Germinal center (tissue), 1 donor: ENCODE measurements around the gene ZNF575.
A peak's percentile ranks its signal among the peaks of the same experiment; 100 is the strongest.

Experiments used
- DNase-seq: peaks from one replicate; pipeline ENCODE4 v3.0.0; 2012; ENCODE audit warnings: mixed read lengths, low spot score

ZNF575 gene, protein sequence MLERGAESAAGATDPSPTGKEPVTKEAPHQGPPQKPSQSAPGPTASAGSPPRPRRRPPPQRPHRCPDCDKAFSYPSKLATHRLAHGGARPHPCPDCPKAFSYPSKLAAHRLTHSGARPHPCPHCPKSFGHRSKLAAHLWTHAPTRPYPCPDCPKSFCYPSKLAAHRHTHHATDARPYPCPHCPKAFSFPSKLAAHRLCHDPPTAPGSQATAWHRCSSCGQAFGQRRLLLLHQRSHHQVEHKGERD

DNA sequence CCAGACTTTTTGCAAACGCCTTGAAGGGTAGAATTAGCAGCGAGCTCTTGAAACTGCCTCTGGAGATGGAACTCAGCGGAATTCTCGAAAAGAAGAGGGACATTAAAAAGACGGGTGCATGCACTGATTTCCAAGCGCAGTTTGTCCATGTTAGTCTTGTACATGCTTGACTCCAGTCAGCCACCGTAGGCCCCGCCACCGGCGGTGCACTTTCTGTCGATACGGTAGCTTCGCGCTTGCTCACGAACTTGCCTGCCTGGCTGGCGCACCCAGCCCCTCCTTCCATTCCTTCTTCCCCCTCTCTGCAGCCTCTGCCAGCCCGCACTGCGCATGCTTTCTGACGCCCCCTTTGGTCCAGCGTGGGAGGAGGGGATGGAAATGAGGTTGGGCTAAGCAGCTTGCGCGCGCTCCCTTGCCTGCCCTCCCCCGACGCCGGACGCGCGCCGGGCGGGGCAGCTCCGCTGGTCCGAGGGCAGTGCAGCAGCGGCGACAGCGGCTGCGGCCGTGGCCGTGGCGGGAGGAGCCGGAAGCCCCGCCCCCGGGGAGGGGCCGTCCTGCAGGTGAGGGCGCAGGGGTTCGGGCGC, at the start of gene ZNF575:
Gene ZNF575 (plus strand): TSS at position 227 of the 584 bp plus-strand sequence. CDS start 1,235 bp downstream, outside the sequence.
- DNase-seq, result peak; percentile 87

DNA sequence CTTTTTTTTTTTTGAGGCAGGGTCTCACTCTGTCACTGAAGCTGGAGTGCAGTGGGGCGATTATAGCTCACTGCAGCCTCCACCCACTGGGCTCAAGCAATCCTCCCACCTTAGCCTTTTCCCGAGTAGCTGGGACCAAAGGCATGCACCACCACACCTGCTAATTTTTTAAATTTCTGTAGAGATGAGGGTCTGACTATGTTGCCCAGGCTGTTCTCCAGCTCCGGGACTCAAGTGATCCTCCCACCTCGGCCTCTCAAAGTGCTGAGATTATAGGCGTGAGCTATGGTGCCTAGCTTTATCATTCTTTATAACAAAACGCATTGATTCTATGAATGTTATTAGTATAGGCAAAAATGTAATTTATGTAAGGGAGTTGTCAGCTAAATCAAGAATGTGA, 49.7 kb upstream of the ZNF575 start:
- DNase-seq, result no peak

DNA sequence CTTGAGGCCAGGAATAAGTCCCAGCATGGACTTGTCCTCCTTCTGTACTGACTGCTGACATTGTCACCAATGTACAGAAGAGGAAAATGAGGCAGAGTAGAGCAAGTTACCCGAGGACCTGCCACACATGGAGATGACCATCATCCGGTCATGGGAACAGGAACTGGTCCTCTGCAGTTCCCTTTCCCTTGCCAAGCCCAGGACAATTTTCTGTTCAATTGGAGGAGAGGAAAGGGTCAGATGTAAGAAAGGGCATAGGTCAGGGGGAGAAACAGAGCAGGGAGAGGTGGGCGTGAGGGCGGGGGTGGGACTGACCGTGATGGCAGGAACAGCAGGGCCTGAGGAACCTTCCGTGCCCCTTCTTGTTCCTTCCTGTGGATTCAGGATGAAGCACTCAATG, 47.0 kb upstream of the ZNF575 start:
- DNase-seq, result no peak

DNA sequence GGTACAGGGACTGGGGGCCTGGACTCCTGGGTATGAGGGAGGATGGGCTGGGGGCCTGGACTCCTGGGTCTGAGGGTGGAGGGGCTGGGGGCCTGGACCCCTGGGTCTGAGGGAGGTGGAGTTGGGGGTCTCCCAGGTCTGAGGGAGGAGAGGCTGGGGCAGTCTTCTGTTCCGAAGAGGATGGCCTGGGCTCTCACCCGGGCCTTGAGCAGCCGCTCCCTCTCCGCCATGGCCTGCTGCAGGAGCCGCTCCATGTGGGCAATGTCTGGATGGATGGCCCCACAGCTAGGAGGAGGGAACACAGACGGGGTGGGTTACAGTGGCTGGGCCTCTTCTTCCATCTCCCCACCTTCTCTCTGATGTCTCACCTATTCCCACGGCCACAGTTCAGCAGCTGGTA, 46.6 kb upstream of the ZNF575 start:
- no peak for DNase-seq

DNA sequence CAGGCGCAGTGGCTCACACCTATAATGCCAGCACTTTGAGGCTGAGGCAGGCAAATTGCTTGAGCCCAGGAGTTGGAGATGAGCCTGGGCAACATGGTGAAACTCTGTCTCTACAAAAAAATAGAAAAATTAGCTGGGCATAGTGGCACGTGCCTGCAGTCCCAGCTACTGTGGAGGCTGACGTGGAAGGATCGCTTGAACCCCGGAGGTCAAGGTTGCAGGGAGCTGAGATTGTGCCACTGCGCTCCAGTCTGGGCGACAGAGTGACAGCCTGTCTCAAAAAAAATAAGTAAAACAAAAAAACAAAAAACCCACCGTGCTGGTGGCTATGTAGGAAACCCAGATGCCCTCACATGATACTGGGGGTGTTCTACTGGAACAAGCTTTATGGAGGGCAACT, 44.8 kb upstream of the ZNF575 start:
- no peak for DNase-seq

DNA sequence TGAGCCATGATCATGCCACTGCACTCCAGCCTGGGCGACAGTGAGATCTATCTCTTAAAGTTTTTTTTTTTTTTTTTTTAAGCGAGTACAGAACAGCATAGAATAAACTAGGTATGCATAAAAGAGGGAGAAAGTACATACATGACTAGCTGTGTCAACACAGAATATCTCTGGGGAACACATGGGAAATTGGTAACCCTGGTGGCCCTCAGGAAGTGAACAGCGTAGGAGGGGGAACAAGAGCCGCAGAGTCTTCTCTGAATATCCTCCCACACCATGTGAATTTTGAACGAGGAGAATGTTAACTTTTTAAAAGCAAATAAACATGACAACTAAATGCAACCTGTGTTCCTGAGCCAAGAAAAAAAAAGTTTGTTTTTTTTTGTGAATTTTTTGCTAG, 43.7 kb upstream of the ZNF575 start:
- no peak for DNase-seq

DNA sequence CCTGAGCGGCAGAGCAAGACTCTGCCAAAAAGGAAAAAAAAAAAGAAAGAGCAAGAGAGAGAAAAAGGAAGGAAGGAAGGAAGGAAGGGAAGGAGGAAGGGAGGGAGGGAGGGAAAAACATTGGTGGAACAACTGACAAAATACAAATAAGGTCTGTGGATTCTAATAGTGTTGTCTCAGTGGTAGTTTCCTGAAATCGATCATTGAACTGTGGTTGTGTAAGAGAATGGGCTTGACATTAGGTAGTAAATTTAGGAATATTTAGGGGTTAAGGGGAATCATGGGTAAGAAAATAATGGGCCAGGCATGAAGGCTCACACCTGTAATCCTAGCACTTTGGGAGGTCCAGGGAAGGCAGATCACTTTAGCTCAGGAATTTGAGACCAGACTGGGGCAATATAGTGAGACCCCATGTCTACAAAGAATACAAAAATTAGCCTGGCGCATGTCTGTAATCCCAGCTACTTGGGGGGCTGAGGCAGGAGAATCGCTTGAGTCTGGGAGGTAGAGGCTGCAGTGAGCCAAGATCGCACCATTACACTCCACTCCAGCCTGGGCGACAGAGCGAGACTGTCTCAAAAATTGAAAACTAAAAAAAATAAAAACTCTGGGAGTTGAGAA, 42.9 kb upstream of the ZNF575 start:
- DNase-seq, result no peak

DNA sequence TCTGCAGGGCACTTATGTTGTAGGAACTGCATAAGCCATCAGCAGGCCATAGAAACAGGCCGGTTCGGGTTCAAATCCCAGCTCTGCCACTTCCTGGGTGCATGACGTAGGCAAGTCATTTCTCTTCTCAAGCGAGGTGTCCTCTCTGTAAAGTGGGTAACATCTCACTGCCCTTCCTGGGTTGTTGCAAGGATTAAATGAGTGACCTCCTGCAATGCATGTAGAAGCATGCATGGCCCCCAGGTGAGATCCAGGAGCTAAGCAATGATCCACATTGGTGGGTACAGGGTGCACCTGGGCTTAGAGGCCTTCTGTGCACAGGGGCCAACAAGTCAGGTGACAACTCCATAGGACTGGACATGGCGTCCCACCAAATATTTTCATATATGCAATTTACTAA, 42.2 kb upstream of the ZNF575 start:
- DNase-seq, result no peak

DNA sequence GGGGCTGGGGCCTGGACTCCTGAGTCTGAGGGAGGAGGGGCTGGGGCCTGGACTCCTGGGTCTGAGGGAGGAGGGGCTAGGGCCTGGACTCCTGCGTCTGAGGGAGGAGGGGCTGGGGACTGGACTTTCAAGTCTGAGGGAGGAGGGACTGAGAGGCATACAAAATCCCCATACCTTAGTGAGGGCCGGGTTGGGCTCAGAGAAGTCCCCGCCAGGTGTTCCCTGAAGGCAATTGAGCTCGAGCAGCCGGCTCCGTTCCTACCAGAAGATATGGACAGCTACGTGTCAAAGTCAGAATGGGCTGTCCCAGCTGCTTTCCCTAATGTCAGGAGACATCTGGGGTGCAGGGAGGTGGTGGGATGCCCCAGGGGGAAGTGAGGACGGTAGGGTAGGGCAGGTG, 37.9 kb upstream of the ZNF575 start:
- no peak for DNase-seq

DNA sequence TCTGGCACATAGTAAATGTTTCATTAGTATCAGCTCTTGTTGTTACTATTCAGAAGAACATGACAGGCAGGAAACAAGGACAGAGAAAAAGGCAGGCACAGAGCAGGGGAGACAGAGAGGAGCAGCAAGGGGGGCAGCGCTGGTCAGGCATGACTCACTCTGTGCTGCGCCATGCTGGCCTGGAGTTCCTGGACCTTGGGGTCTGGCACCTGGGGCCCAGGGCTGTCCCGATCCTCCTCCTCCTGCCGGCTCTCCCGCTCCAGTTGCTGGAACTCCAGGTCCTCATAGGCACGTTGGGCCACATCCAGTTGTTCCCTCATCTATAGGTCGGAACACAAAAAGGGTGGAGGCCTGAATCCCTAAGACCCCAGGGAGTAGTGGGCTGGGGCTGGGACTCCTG, 36.0 kb upstream of the ZNF575 start:
- DNase-seq, result no peak

DNA sequence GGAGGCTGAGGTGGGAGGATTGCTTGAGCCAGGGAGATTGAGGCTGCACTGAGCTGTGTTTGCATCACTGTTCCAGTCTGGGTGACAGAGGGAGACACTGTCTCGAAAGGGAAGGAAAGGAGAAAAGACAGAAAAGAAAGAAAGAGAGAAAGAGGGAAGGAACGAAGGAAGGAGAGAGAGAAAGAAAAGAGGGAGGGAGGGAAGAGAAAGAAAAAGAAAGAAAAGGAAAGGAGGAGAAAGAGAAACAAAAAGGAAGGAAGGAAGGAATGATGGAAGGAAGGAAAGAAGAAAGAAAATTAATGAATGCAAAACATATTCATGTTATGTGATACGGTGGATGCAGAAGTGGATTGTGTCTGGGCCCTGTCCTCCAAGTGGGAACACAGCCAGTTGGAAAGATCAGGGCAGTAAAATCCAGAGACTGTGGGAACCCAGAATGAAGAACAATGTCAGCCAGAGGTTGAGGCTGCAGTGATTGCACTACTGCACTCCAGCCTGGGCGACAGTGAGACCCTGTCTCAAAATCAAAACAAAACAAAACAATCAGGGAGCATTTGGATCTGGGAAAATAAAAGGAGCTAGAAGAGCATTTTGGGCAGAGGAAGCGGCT, 34.6 kb upstream of the ZNF575 start:
- no peak for DNase-seq

DNA sequence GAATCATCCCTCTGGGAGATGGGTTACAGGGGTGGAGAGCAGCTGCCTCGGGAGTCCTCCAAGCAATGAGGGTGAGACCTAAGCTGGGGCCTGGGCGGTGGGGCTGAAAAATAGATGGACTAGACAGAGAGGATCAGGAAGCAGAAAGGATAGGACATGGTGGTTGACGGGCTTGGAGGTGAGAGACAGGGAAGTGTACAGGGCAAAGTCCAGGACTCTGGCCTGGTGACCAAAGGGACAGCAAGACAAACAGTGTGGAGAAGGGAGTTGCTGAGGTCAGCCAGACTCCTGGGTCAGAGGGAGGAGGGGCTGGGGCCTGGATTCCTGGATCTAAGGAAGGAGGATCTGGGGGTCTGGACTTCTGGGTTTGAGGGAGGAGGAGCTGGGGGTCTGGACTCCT, 33.9 kb upstream of the ZNF575 start:
- DNase-seq, result no peak

DNA sequence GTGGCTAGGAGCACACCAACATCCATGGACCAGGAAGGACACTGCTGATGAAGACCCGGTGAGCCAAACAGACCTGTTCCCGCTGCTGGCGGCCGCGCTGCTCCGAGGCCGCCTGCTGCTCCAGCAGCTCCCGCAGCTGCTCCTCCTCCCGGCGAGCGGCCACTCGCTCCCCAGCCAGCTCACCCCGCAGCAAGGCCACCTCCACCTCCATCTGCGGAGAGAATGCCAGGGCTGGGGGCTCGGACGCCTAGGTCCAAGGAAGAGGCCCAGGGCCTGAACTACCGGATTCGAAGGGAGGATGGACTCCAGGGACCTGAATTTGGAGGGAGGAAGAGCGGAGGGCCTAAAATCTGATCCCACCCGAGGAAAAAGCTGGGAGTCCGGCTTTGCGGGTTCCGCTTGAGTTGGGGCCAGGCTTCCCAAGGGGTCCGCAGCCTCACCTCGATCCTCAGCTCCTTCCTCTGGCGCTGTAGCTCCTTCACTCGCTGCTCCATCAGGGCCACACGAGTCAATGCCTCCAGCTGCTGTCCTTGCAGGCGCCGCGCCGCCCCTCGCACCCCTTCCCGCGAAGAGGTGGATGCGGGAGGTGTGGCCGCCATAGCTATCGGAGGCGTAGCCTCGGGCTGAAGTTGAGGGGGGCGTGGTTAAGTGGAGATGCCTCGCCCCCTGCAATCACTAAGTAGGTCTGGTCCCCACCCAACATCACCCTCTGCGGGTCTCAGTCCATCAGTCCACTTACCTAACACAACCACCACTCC, 31.1 kb upstream of the ZNF575 start:
- DNase-seq, result no peak

DNA sequence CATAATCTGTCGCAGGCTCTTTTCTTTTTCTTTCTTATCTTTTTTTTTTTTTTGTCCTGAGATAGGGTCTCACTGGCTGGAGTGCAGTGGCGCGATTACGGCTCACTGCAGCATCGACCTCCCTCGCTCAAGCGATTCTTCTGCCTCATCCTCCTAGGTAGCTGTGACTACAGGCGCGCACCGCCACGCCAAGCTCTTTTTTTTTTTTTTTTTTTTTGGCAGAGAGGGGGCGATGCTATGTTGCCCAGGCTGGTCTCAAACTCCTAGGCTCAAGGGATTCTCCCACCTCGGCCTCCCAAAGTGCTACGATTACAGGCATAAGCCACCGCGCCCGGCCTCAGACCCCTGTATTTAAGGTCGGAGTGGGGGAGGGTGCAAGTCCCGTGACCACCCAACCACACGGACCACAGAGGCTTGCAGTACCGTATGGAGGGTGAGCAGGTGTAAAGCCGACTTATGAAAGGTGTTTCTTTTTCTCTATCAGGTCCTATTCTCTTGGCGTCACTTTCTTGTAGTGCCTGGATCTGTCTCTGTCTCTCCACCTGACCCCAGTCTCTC, 30.5 kb upstream of the ZNF575 start:
- DNase-seq, result no peak

DNA sequence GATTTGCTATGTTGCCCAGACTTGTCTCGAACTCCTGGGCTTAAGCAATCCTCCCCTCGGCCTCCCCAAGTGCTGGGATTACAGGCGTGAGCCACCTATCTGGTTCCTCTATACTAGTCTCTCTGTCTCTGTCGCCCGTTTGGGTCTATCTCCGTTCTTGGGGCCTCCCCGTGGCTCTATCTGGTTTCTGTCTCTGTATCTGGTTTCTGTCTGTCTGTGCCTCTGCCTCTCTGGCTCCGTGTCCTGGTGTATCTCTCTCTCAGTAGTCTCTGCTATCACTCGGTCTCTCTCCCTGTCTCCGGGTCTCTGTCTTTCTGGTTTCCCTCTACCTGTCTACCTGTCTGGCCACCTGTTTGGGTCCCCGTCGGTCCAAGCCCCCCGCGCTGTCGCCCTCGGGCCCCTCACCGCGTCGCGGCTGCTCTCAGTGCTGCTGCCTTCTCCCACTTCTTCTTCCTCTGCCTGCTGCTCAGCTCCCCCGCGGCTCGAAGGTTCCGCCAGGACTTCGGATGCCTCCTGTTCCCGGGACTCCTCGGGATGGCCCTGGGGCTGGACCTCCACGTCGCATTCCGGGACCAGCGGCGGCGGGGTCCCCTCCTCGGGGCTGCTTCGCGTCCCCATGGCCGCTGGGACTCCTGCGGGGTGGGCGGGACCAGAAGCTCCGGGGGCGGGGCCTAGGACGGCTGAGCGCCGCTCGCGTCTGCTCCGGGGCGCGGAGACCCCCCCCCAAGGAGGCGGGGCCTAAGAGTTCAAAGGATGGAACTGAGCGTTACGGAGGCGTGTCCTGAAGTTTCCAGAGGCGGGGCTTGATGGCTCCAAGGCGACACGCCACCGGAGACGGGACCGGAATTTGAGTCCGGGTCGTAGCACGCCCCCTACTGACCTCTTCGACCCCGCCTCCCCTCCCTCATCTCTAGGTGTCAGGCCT, 29.2 kb upstream of the ZNF575 start:
- DNase-seq, result peak; percentile 99

DNA sequence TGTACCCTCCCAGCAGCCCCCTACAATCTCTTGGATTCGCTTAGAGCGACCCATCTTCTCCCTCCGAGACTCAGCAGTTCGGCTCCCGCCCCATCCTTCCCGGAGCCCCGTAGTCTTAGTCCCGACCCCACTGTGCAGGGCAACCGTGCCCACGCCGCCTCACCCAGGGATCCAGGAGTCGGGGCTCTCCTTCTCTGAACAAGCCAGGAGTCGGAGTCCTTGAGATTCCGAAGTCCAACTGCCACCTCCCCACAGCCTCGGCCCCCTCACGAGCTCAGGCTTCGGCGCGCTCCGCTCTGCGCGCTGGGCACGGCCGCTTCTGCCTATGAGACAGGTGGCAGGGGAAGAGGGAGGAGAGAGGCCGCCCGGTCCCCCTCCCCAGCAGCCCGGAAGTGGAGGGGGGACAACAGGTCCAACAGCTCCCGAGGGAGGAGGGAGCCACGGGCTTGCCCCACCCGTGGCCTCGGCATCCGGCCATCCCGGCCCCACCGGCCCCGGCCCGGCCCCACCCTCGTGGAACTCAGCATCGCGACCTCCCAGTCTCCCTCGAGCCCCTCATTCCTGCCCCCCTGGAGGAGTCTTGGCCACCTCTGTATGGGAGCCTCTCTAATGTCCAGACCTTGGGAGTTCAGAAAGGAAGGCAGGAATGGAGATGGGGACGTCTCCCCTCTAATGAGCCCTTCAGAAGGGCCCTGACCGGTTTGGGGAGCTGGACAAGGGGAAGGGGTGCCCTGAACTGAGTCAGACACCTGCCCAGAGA, 28.4 kb upstream of the ZNF575 start, which contains the start of gene PHLDB3:
Gene PHLDB3 (minus strand): TSS at position 321 of the 760 bp plus-strand sequence. CDS start 628 bp downstream, outside the sequence.
- peak; percentile 32 for DNase-seq

DNA sequence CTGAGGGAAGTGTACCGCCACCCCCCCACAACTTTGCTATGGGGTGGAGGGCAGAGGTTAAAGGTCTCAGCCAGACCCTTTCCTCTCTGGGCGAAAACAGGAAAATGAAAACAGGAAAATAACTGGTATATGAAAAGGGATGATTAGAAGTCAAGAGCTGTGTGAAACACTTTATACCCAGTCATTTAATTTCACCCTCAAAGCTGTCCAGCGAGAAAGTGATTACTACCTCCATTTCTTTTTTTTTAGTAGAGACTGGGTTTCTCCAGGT, 27.9 kb upstream of the ZNF575 start:
- DNase-seq, result no peak

DNA sequence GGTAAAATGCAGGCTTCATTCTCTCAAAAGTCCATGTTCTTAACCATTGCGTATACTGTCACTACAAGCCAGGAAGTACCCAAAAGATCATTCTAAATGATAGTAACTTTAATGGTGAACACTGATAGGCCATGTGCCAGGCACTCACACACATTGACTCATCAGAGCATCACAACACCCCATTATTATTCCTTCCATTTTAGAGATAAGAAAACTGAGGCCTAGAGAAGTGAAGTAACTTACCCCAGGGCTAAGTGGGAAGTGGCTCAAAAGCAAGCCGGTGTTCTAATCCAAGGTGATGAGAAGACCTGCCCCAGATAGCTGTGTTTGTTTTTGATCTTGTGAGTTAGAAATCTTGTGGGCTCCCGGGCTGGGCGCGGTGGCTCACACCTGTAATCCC, 27.0 kb upstream of the ZNF575 start:
- DNase-seq, result no peak

DNA sequence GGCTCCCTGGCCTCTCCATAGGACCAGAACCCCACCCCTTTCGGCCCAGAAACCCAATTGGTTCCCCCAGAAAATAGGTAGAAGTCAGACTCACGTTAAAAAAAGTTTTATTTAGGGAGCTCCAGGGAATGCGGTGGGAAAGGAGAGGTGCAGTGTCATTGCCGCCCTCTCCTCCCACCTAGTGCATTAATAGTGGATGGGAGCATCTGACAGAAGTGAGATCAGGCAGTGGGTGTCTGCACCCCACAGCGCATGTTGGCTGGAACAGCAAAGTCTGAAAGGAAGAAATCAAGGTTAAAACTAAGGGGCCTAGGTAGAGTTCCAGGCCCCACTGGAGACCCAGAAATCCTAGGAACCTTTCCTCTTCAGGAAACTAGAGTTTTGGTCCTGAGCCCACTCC, 26.4 kb upstream of the ZNF575 start:
- no peak for DNase-seq

DNA sequence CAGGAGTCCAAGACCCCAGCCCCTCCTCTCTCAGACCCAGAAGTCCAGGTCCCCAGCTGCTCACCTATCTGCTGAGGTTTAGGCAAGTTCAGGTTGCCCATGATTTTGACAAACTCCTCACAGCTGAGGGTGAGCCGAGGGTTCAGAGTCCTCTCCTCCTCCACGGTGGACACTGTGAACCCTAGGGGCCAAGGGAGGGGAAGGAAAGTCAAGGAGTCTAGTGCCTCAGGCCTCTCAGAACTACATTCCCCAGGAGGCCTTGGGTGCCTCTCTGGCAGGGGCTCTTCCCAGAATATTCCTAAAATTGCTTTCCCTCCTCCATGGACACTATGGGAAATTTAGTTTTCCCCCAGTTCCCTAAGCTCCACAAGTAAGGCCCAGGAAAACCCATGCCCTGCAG, 25.1 kb upstream of the ZNF575 start:
- no peak for DNase-seq

DNA sequence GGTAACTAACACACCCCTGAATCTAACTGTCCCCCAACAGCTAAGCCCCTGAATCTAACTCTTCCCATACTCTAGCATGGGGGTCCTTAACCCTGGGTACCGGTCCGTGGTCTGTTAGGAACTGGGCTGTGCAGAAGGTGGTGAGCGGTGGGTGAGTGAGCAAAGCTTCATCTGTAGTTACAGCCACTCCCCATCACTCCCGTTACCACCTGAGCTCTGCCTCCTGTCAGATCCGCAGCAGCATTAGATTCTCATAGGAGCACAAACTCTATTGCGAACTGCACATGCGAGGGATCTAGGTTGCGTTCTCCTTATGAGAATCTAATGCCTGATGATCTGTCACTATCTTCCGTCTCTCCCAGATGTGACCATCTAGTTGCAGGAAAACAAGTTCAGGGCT, 22.3 kb upstream of the ZNF575 start:
- DNase-seq, result no peak
